A673 (cell line): ENCODE data around the gene SNX19.

Experiments used
- EZH2 ChIP-seq: fragments of 200-600 bp; sonication (generic); IDR thresholded peaks from 2 replicates; pipeline ENCODE4 v1.6.1; 2017; ENCODE audit warnings: borderline replicate concordance, low read depth, mild to moderate bottlenecking, mixed read lengths, antibody characterized with exemption, low read length; ENCODE audit not compliant: poor library complexity, severe bottlenecking
- TF ChIP-seq, protein P1 (sequence below): fragments of 300-800, 200-600 bp; sonication (generic); conservative IDR thresholded peaks from 2 replicates; pipeline ENCODE4 v1.5.1; 2017; ENCODE audit warnings: low read depth, mild to moderate bottlenecking, antibody characterized with exemption, low read length, moderate library complexity, mixed read lengths

DNA sequence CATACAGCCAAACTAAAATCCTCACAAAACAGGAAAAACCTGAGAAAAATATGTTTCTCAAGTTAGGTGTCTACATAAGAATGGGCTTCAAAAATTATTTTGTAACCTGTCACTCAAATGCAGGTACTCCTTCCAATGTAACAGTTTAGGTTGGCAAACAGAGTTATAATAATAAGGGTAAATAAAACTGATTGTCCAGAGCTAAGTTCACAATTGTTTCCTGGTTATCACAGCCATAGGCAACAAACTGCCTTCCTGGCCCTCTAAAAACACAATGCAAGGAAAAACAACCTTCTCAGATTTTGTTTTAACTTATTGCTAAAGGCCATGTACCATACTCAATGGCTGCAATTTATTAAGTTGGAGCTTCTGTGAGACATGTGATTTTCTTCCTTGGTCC, 36.4 kb downstream of the SNX19 start:
- TF ChIP-seq, protein P1, sequence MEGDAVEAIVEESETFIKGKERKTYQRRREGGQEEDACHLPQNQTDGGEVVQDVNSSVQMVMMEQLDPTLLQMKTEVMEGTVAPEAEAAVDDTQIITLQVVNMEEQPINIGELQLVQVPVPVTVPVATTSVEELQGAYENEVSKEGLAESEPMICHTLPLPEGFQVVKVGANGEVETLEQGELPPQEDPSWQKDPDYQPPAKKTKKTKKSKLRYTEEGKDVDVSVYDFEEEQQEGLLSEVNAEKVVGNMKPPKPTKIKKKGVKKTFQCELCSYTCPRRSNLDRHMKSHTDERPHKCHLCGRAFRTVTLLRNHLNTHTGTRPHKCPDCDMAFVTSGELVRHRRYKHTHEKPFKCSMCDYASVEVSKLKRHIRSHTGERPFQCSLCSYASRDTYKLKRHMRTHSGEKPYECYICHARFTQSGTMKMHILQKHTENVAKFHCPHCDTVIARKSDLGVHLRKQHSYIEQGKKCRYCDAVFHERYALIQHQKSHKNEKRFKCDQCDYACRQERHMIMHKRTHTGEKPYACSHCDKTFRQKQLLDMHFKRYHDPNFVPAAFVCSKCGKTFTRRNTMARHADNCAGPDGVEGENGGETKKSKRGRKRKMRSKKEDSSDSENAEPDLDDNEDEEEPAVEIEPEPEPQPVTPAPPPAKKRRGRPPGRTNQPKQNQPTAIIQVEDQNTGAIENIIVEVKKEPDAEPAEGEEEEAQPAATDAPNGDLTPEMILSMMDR, result no peak
- TF ChIP-seq EZH2, result no peak
